HG03565 (cell line): ENCODE measurements around the gene TRMT2A.

Experiments used
- ATAC-seq: cut with Tn5 transposase; IDR thresholded peaks from one replicate; pipeline ENCODE4 v1.9.1; 2021; ENCODE audit warnings: mild to moderate bottlenecking, moderate library complexity; ENCODE audit not compliant: unreplicated experiment

Gene TRMT2A

DNA sequence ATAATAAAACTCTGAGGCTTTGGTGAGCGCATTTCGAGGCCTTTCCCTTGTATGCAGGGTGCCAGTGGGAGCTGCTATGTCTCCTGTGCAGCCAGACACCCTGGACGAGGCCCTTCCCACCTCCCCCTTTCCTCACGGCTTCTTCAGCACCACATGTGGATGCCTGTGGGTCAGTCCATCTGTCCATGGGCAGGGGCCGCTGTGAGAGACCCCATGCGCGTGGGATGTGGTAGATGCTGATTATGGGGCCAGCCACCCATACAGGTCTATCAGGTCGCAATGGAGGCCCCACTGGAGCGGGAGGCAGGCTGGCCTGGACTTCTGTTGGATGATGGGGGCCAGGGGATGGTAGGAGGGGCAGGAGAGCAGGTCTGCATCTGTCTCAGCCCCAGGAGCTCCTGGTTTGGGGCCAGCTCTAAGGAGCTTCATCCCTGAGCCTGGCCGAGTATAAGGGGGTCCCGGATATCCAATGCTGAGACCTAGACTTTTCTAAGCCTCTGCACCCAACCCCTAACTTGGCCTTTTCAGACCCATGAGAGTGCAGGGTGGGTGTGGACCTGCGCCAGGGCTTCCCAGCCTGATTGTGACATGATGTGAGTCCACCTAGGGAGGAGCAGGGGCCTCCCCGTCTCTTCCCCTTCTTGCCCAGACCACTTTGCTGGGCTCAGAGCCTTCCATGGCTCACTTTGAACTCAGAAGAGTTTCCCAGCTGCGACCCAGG, 51.0 kb downstream of the TRMT2A start:
- ATAC-seq = no peak

- no peak for ATAC-seq
Measured at GRCh38 chr22:20064545-20065262, 52.3 kb downstream of the TRMT2A start.

- ATAC-seq = no peak
Measured at GRCh38 chr22:20064140-20064480, 52.9 kb downstream of the TRMT2A start.

DNA sequence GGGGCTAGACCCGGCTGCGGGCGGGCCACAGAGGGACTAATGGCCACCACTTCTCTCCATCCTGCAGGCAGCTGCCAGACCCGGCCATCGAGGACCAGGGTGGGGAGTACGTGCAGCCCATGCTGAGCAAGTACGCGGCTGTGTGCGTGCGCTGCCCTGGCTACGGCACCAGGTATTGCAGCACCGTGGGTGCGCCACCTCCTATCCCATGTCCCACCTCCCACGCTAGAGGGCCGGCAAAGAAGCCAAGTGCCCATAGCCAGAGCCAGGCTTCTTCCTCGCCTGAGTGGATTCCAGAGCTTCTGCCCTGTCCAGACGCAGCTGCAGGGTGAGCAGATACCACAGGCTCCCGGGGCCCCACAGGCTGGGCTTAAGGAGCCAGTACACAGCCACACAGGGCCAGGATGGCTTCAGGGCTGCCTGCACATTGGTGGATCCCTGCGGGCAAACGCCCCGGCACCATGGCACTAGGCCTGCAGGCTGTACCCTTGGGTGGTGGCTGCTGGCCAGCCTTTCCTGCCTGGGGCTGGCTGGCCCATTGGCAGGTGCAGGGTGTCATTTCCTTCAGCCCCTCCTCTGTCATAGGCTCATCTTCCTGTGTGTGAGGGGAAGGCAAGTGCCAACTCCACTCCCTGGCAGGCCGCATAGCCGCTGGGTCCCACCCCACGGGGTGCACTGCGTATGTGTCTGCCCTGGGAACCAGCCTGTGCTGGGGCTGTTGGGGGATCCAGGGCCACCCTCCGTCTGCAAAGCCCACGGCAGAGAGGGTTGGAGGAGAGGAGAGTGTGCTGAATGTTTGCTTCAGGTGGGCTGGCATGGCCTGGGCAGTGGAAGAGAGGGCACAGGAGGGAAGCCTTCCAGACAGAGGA, 53.5 kb downstream of the TRMT2A start:
- no peak for ATAC-seq

DNA sequence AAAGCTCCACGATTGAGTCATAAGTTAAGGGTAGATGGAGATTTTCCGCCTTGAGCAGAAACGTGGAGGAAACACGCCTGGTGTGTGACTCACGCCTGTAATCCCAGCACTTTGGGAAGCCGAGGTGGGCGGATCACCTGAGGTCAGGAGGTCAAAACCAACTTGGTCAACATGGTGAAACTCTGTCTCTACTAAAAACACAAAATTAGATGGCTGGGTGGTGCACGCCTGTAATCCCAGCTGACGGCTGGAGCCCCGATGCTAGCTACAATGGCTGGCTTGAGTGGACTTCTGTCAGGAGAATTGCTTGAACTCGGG, 54.3 kb downstream of the TRMT2A start:
- no peak for ATAC-seq

GRCh38 chr22:20062043-20062765, 54.8 kb downstream of the TRMT2A start:
- ATAC-seq = no peak
